ENCODE data around the gene KCNMB4. TPM values are rescaled to one million over a fixed set of nuclear protein-coding genes. Genes with fewer than 3 reads are reported as not detected.
"Not testable (repeated sequence)": the region's sequence is repeated elsewhere in the genome, so short reads cannot be mapped to it uniquely, and the experiment has no call there.

KCNMB4 gene
- total RNA-seq, 3 donors from 2014 or later = 0.98 to 1.5 (median 1.4) TPM

- no peak overlapping the region for H3K4me3 ChIP-seq
- no peak for TF ChIP-seq CTCF (IDR thresholded peaks at IDR 0.05)
- TF ChIP-seq POLR2AphosphoS5 (IDR thresholded peaks at IDR 0.05) = no peak
- TF ChIP-seq POLR2A (IDR thresholded peaks at IDR 0.05) = no peak
Observed at GRCh38 chr12:70386771-70387170, 20.7 kb downstream of the KCNMB4 start.

GRCh38 chr12:70389678-70390077 is 23.6 kb downstream of the KCNMB4 start:
- H3K9me3 ChIP-seq = no peaks in the 10 kb centered on the region
- intact Hi-C loops (cut with DNase I; ENCODE audit: low total_unique reads) = no loop called here
- H3K27me3 ChIP-seq = no peaks in the 10 kb centered on the region
- no peak overlapping the region for H3K27ac ChIP-seq
- no peak overlapping the region for H3K4me3 ChIP-seq
- TF ChIP-seq CTCF (IDR thresholded peaks at IDR 0.05) = no peak
- no peaks in the 10 kb centered on the region for H3K4me1 ChIP-seq
- no peaks in the 10 kb centered on the region for H3K36me3 ChIP-seq
- DNase-seq (ENCODE audit: low spot score in 2 of 2) = no peak

More at GRCh38 chr12:70386771-70387170, 20.7 kb downstream of the KCNMB4 start:
- intact Hi-C loops (cut with DNase I; ENCODE audit: low total_unique reads) = no loop called here
- H3K4me1 ChIP-seq = no peaks in the 10 kb centered on the region
- no peaks in the 10 kb centered on the region for H3K36me3 ChIP-seq
- H3K27ac ChIP-seq = no peak overlapping the region
- no peak for DNase-seq (ENCODE audit: low spot score in 2 of 2)
- no peaks in the 10 kb centered on the region for H3K27me3 ChIP-seq
- H3K9me3 ChIP-seq = no peaks in the 10 kb centered on the region

- H3K4me1 ChIP-seq; H3K27ac ChIP-seq; DNase-seq (ENCODE audit: low spot score in 2 of 2); H3K27me3 ChIP-seq; H3K36me3 ChIP-seq; H3K9me3 ChIP-seq; intact Hi-C loops (cut with DNase I; ENCODE audit: low total_unique reads); H3K4me3 ChIP-seq: not testable (repeated sequence)
Observed at GRCh38 chr12:70392631-70393030, 26.5 kb downstream of the KCNMB4 start.

GRCh38 chr12:70393787-70394499 is 27.9 kb downstream of the KCNMB4 start:
- Histone ChIP-seq H3K36me3 (no peaks in the 10 kb centered on the region), H3K4me3 (no peak overlapping the region), H3K9me3 (no peaks in the 10 kb centered on the region), H3K27ac (no peak overlapping the region), H3K27me3 (no peaks in the 10 kb centered on the region), H3K4me1 (no peaks in the 10 kb centered on the region)
- DNase-seq (ENCODE audit: low spot score in 2 of 2) = no peak
- no peak for TF ChIP-seq POLR2AphosphoS5 (IDR thresholded peaks at IDR 0.05)
- TF ChIP-seq POLR2A (IDR thresholded peaks at IDR 0.05) = no peak
- no peak for TF ChIP-seq CTCF (IDR thresholded peaks at IDR 0.05)
- intact Hi-C loops (cut with DNase I; ENCODE audit: low total_unique reads) = no loop called here

- no peaks in the 10 kb centered on the region for H3K9me3 ChIP-seq
- H3K27me3 ChIP-seq = no peaks in the 10 kb centered on the region
- H3K27ac ChIP-seq = no peak overlapping the region
- H3K4me1 ChIP-seq = no peaks in the 10 kb centered on the region
- H3K36me3 ChIP-seq = no peaks in the 10 kb centered on the region
- no peak for DNase-seq (ENCODE audit: low spot score in 2 of 2)
- intact Hi-C loops (cut with DNase I; ENCODE audit: low total_unique reads) = no loop called here
- no peak overlapping the region for H3K4me3 ChIP-seq
- TF ChIP-seq POLR2A (IDR thresholded peaks at IDR 0.05) = no peak
- no peak for TF ChIP-seq CTCF (IDR thresholded peaks at IDR 0.05)
- TF ChIP-seq POLR2AphosphoS5 (IDR thresholded peaks at IDR 0.05) = no peak
Observed at GRCh38 chr12:70398002-70398401, 31.9 kb downstream of the KCNMB4 start.

GRCh38 chr12:70398862-70399261 is 32.8 kb downstream of the KCNMB4 start:
- intact Hi-C loops (cut with DNase I; ENCODE audit: low total_unique reads) = no loop called here
- no peak overlapping the region for H3K4me3 ChIP-seq
- no peaks in the 10 kb centered on the region for H3K36me3 ChIP-seq
- TF ChIP-seq CTCF (IDR thresholded peaks at IDR 0.05) (no peak), POLR2A (IDR thresholded peaks at IDR 0.05) (no peak), POLR2AphosphoS5 (IDR thresholded peaks at IDR 0.05) (no peak)
- DNase-seq (ENCODE audit: low spot score in 2 of 2) = no peak
- H3K9me3 ChIP-seq = no peaks in the 10 kb centered on the region
- H3K27me3 ChIP-seq = no peaks in the 10 kb centered on the region
- H3K4me1 ChIP-seq = no peaks in the 10 kb centered on the region
- no peak overlapping the region for H3K27ac ChIP-seq
